B cell (primary cell): Measurements from ENCODE around the gene TUBGCP4. TPM values are rescaled to one million over a fixed set of nuclear protein-coding genes. Genes with fewer than 3 reads are reported as not detected.

Source experiments
- ATAC-seq: fragments of 200-7000 bp; cut with Tn5 transposase; one replicate; pipeline ENCODE4 v1.10.0; 2021; ENCODE audit warnings: low read depth, mild to moderate bottlenecking, moderate number of reproducible peaks, moderate library complexity
- CTCF ChIA-PET: fragments of 350-600 bp; sonication (Branson Sonifier 250); formaldehyde crosslinking; loops from one replicate; lab custom pipeline; 2021; ENCODE audit warnings: antibody characterized with exemption, inconsistent platforms; lab: Charles Lee
- POLR2A ChIA-PET: fragments of 350-600 bp; sonication (Branson Sonifier 250); formaldehyde crosslinking; loops from one replicate; lab custom pipeline; 2021; ENCODE audit warnings: antibody characterized with exemption; lab: Charles Lee
- DNase-seq: peaks from one replicate; pipeline ENCODE4 v3.0.0; 2013
- H2AFZ ChIP-seq: 2 replicates; pipeline ENCODE4 v1.6.1; 2012; ENCODE audit warnings: mild to moderate bottlenecking, low read depth, low read length; ENCODE audit not compliant: insufficient read depth, poor library complexity, severe bottlenecking
- H3K27ac ChIP-seq, 2 donors: 1 replicate in 1 of 2; 2 replicates in 1 of 2; pipeline ENCODE4 v1.5.1; 2012 to 2013; ENCODE audit warnings: low read length in 2 of 2, mild to moderate bottlenecking in 2 of 2, moderate library complexity in 1 of 2
- H3K27me3 ChIP-seq, 4 experiments: fragments of 200-600 bp in 1 of 4; sonication (generic) in 1 of 4; replicated peaks in 1 of 4; 1 replicate in 2 of 4; 2 replicates in 2 of 4; pipeline versions ENCODE4 v1.6.1 to v1.7.0; 2013 to 2016; ENCODE audit warnings: low read length in 3 of 4, mild to moderate bottlenecking in 2 of 4, mixed read lengths in 1 of 4, moderate library complexity in 1 of 4; ENCODE audit not compliant: insufficient read depth in 4 of 4, control insufficient read depth in 3 of 4; ENCODE audit errors: control extremely low read depth in 1 of 4
- H3K36me3 ChIP-seq, 2 experiments: replicated peaks in 1 of 2; 1 replicate in 1 of 2; 2 replicates in 1 of 2; pipeline versions ENCODE4 v1.6.1 to v1.7.1; 2013; ENCODE audit warnings: low read length in 1 of 2; ENCODE audit not compliant: insufficient read depth in 2 of 2, control insufficient read depth in 1 of 2; ENCODE audit errors: control extremely low read depth in 1 of 2, extremely low read depth in 1 of 2
- H3K4me1 ChIP-seq, 2 donors: fragments of 200-600 bp in 1 of 2; sonication (generic) in 1 of 2; 1 replicate in 1 of 2; 2 replicates in 1 of 2; pipeline versions ENCODE4 v1.5.1 to v1.6.1; 2013 to 2017; ENCODE audit warnings: low read length in 2 of 2; ENCODE audit not compliant: control insufficient read depth in 2 of 2, insufficient read depth in 2 of 2
- H3K4me2 ChIP-seq: replicated peaks from 2 replicates; pipeline ENCODE3; 2012; ENCODE audit warnings: mild to moderate bottlenecking, low read depth, low read length; ENCODE audit not compliant: poor library complexity, severe bottlenecking
- H3K4me3 ChIP-seq, 5 experiments: fragments of 200-600 bp in 1 of 5; sonication (generic) in 1 of 5; 1 replicate in 3 of 5; 2 replicates in 2 of 5; pipeline versions ENCODE4 v1.5.1 to v1.7.0; 2011 to 2016; ENCODE audit warnings: low read length in 4 of 5, mild to moderate bottlenecking in 4 of 5, low read depth in 2 of 5, control low read depth in 1 of 5, moderate library complexity in 1 of 5; ENCODE audit not compliant: insufficient read depth in 1 of 5; ENCODE audit errors: control extremely low read depth in 1 of 5, extremely low read depth in 1 of 5
- H3K79me2 ChIP-seq: fragments of 200-600 bp; sonication (generic); one replicate; pipeline ENCODE4 v1.6.0; 2016; ENCODE audit warnings: low read length; ENCODE audit not compliant: control insufficient read depth, insufficient read depth
- H3K9ac ChIP-seq: fragments of 200-600 bp; sonication (generic); 2 replicates; pipeline ENCODE4 v1.6.1; 2017; ENCODE audit warnings: mild to moderate bottlenecking, low read length, moderate library complexity
- H3K9me3 ChIP-seq, 3 donors: one replicate each; pipeline versions ENCODE4 v1.6.1 to v1.7.1; 2013; ENCODE audit warnings: low read length in 2 of 3; ENCODE audit not compliant: control insufficient read depth in 2 of 3, insufficient read depth in 1 of 3; ENCODE audit errors: control extremely low read depth in 1 of 3
- H4K20me1 ChIP-seq: 2 replicates; pipeline ENCODE4 v1.6.0; 2012; ENCODE audit warnings: mild to moderate bottlenecking, low read length; ENCODE audit not compliant: insufficient read depth, control insufficient read depth, poor library complexity, severe bottlenecking
- H3K27ac Mint-ChIP-seq: one replicate; pipeline ENCODE4 v1.8.0; 2021; ENCODE audit warnings: mixed read lengths
- H3K27me3 Mint-ChIP-seq: one replicate; pipeline ENCODE4 v1.8.0; 2021; ENCODE audit warnings: mixed read lengths
- H3K4me1 Mint-ChIP-seq: one replicate; pipeline ENCODE4 v1.8.0; 2021; ENCODE audit warnings: mixed read lengths
- H3K4me3 Mint-ChIP-seq: one replicate; pipeline ENCODE4 v1.8.0; 2021; ENCODE audit warnings: mixed read lengths
- H3K9me3 Mint-ChIP-seq: one replicate; pipeline ENCODE4 v1.8.0; 2022; ENCODE audit warnings: mixed read lengths; ENCODE audit not compliant: insufficient read depth
- CTCF ChIP-seq: fragments of 200-600 bp; IDR thresholded peaks from one replicate; pipeline ENCODE4 v1.8.0; 2022; ENCODE audit warnings: antibody characterized with exemption, mild to moderate bottlenecking
- EZH2 ChIP-seq: IDR thresholded peaks from 2 replicates; pipeline ENCODE4 v1.6.1; 2012; ENCODE audit warnings: borderline replicate concordance, low read depth, mild to moderate bottlenecking, moderate library complexity, low read length; ENCODE audit not compliant: insufficient read depth, poor library complexity, severe bottlenecking
- WGBS: methylation state at CpG from one replicate; pipeline ENCODE4 v1.1.5; 2013; ENCODE audit warnings: missing lambda C conversion rate; ENCODE audit not compliant: insufficient coverage; 5-methylcytosine and 5-hydroxymethylcytosine counted together
- intact Hi-C: fragments of 100-400 bp; cut with micrococcal nuclease; formaldehyde crosslinking; loops from one replicate; pipeline ENCODE4 v1.10.0; 2022
- polyA plus RNA-seq: library from polyadenylated mRNA; depleted of rRNA; stranded (reverse); fragments of >200 nt; gene quantifications from 2 replicates; pipeline ENCODE4 v1.2.3, GENCODE V29; 2012
- total RNA-seq, 2 donors: library from RNA; stranded (reverse); fragments of 120-200 nt in 1 of 2; gene quantifications; 1 replicate in 1 of 2; 2 replicates in 1 of 2; pipeline versions ENCODE4 v1.2.3 to v1.2.4, GENCODE V29; 2013 to 2022

The TUBGCP4 gene
- total and polyA plus RNA-seq, 2 donors (not counting 1 experiment from before 2014, with no cell fraction given): 10.0 to 31.6 TPM

- Mint-ChIP-seq H3K4me1 (no peaks in the 10 kb centered on the region), H3K27ac (no peak overlapping the region), H3K27me3 (no peaks in the 10 kb centered on the region), H3K9me3 (no peaks in the 10 kb centered on the region), H3K4me3 (no peak overlapping the region)
- no peak for DNase-seq
- Histone ChIP-seq H2AFZ (no peak overlapping the region), H3K27ac (no peak overlapping the region), H3K9me3 (no peaks in the 10 kb centered on the region), H3K79me2 (no peaks in the 10 kb centered on the region), H3K9ac (no peak overlapping the region), H3K36me3 (peaks cover 0 to 84% of the 10 kb centered on the region in 2 experiments), H3K4me3 (no peak overlapping the region), H3K4me1 (no peaks in the 10 kb centered on the region), H3K27me3 (no peaks in the 10 kb centered on the region), H3K4me2 (no peak overlapping the region), H4K20me1 (no peaks in the 10 kb centered on the region)
- TF ChIP-seq EZH2 (no peak), CTCF (no peak)
- POLR2A ChIA-PET: no interaction called here
- WGBS: 96% methylated on average over 5 of the region's 5 CpGs
- intact Hi-C loops: no loop called here
- CTCF ChIA-PET: no interaction called here
- no peak for ATAC-seq
These were observed 39.8 kb downstream of the TUBGCP4 start for GRCh38 chr15:43410572-43411214.

GRCh38 chr15:43412096-43412495 lies 41.2 kb downstream of the TUBGCP4 start:
- TF ChIP-seq EZH2: no peak
- TF ChIP-seq CTCF: no peak
- H3K27me3 Mint-ChIP-seq: no peaks in the 10 kb centered on the region
- no peaks in the 10 kb centered on the region for H3K9me3 Mint-ChIP-seq
- CTCF ChIA-PET: no interaction called here
- no CpG with 5 or more reads among the region's 1 CpG for WGBS
- no peaks in the 10 kb centered on the region for H3K4me1 Mint-ChIP-seq
- H2AFZ ChIP-seq: no peak overlapping the region
- H3K4me3 Mint-ChIP-seq: no peak overlapping the region
- POLR2A ChIA-PET: no interaction called here
- no peaks in the 10 kb centered on the region for H3K27me3 ChIP-seq
- intact Hi-C loops: no loop called here
- no peak overlapping the region for H3K4me3 ChIP-seq
- no peak overlapping the region for H3K27ac Mint-ChIP-seq
- H3K9ac ChIP-seq: no peak overlapping the region
- H3K79me2 ChIP-seq: no peaks in the 10 kb centered on the region
- H3K27ac ChIP-seq: no peak overlapping the region
- H3K4me1 ChIP-seq: no peaks in the 10 kb centered on the region
- H3K9me3 ChIP-seq: no peaks in the 10 kb centered on the region
- no peaks in the 10 kb centered on the region for H4K20me1 ChIP-seq
- DNase-seq (no peak), ATAC-seq (no peak)
- H3K36me3 ChIP-seq: peaks cover 2 to 87% of the 10 kb centered on the region in 2 experiments
- H3K4me2 ChIP-seq: no peak overlapping the region
